ENCODE measurements around the gene ADPRHL1. TPM values are rescaled to one million over a fixed set of nuclear protein-coding genes. Genes with fewer than 3 reads are reported as not detected.

The ADPRHL1 gene
- total RNA-seq, 2 donors from 2014 or later: 1.6 to 2.9 TPM

- peaks cover 4% of the 10 kb centered on the region for H3K4me1 Mint-ChIP-seq
- TF ChIP-seq, protein P1, sequence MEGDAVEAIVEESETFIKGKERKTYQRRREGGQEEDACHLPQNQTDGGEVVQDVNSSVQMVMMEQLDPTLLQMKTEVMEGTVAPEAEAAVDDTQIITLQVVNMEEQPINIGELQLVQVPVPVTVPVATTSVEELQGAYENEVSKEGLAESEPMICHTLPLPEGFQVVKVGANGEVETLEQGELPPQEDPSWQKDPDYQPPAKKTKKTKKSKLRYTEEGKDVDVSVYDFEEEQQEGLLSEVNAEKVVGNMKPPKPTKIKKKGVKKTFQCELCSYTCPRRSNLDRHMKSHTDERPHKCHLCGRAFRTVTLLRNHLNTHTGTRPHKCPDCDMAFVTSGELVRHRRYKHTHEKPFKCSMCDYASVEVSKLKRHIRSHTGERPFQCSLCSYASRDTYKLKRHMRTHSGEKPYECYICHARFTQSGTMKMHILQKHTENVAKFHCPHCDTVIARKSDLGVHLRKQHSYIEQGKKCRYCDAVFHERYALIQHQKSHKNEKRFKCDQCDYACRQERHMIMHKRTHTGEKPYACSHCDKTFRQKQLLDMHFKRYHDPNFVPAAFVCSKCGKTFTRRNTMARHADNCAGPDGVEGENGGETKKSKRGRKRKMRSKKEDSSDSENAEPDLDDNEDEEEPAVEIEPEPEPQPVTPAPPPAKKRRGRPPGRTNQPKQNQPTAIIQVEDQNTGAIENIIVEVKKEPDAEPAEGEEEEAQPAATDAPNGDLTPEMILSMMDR (conservative IDR thresholded peaks at IDR 0.05): no peak
These were observed 2.9 kb upstream of the ADPRHL1 start for GRCh38 chr13:113456116-113456702.

GRCh38 chr13:113455384-113455783 lies 2.1 kb upstream of the ADPRHL1 start:
- H3K4me1 ChIP-seq (ENCODE audit: control insufficient read depth, insufficient read depth, low read length): no peaks in the 10 kb centered on the region
- Mint-ChIP-seq H3K36me3 (ENCODE audit: low read depth) (peaks cover 65% of the 10 kb centered on the region), H3K27ac (peak overlapping the region; percentile 70), H3K27me3 (ENCODE audit: insufficient read depth) (no peaks in the 10 kb centered on the region), H3K4me1 (peaks cover 4% of the 10 kb centered on the region), H3K9me3 (no peaks in the 10 kb centered on the region), H3K4me3 (no peak overlapping the region)
- H3K4me3 ChIP-seq (ENCODE audit: low read length): no peak overlapping the region
- no peaks in the 10 kb centered on the region for H3K9me3 ChIP-seq (ENCODE audit: control insufficient read depth, low read length)
- no peak for DNase-seq
- H3K27me3 ChIP-seq (ENCODE audit: control insufficient read depth, insufficient read depth, low read length, poor library complexity, severe bottlenecking): no peaks in the 10 kb centered on the region
- no peak overlapping the region for H3K9ac ChIP-seq (ENCODE audit: extremely low read depth, low read length, poor library complexity, severe bottlenecking)
- 96 to 97% methylated on average over 15 to 18 of the region's 18 CpGs for WGBS, 2 experiments (ENCODE audit: insufficient coverage in 1 of 2, insufficient read length in 1 of 2)
- peaks cover 60% of the 10 kb centered on the region for H3K36me3 ChIP-seq (ENCODE audit: control insufficient read depth, insufficient read depth, low read length)
- H3K27ac ChIP-seq (ENCODE audit: low read depth, low read length): no peak overlapping the region
- TF ChIP-seq, protein P1 (conservative IDR thresholded peaks at IDR 0.05): no peak

More at GRCh38 chr13:113456116-113456702, 2.9 kb upstream of the ADPRHL1 start:
- no peak for DNase-seq
- H3K27me3 Mint-ChIP-seq (ENCODE audit: insufficient read depth): no peaks in the 10 kb centered on the region
- H3K36me3 Mint-ChIP-seq (ENCODE audit: low read depth): peaks cover 72% of the 10 kb centered on the region
- H3K4me3 Mint-ChIP-seq: no peak overlapping the region
- Histone ChIP-seq H3K36me3 (ENCODE audit: control insufficient read depth, insufficient read depth, low read length) (peaks cover 68% of the 10 kb centered on the region), H3K4me1 (ENCODE audit: control insufficient read depth, insufficient read depth, low read length) (no peaks in the 10 kb centered on the region), H3K9ac (ENCODE audit: extremely low read depth, low read length, poor library complexity, severe bottlenecking) (no peak overlapping the region), H3K4me3 (ENCODE audit: low read length) (no peak overlapping the region), H3K9me3 (ENCODE audit: control insufficient read depth, low read length) (no peaks in the 10 kb centered on the region), H3K27me3 (ENCODE audit: control insufficient read depth, insufficient read depth, low read length, poor library complexity, severe bottlenecking) (no peaks in the 10 kb centered on the region), H3K27ac (ENCODE audit: low read depth, low read length) (no peak overlapping the region)
- 96 to 100% methylated on average over 13 to 16 of the region's 16 CpGs for WGBS, 2 experiments (ENCODE audit: insufficient coverage in 1 of 2, insufficient read length in 1 of 2)
- no peak overlapping the region for H3K27ac Mint-ChIP-seq
- H3K9me3 Mint-ChIP-seq: no peaks in the 10 kb centered on the region

DNA sequence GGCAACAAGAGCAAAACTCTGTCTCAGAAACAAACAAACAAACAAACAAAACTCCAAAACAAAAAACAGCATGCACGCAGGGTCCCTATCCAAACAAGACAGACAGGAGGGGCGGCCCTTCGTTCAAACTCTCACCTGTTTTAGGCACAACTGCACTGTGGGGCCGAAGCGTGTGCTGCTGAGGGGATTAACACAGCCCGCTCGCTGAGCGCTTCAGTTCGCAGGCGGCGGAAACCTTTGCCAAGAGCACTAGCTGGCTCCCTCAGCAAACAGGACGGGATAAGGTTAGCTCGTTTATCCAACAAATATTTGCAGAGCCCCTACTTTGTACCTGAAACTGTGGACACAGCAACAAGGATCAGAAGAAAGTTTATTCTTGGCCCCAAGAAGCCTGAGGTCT lies 1.6 kb upstream of the ADPRHL1 start:
- 94 to 95% methylated on average over 13 of the region's 13 CpGs for WGBS, 2 experiments (ENCODE audit: insufficient coverage in 1 of 2, insufficient read length in 1 of 2)
- Mint-ChIP-seq H3K36me3 (ENCODE audit: low read depth) (peaks cover 61% of the 10 kb centered on the region), H3K9me3 (no peaks in the 10 kb centered on the region), H3K4me1 (peaks cover 4% of the 10 kb centered on the region), H3K4me3 (no peak overlapping the region), H3K27me3 (ENCODE audit: insufficient read depth) (no peaks in the 10 kb centered on the region), H3K27ac (no peak overlapping the region)
- DNase-seq: no peak
- no peaks in the 10 kb centered on the region for H3K4me1 ChIP-seq (ENCODE audit: control insufficient read depth, insufficient read depth, low read length)
- H3K36me3 ChIP-seq (ENCODE audit: control insufficient read depth, insufficient read depth, low read length): peaks cover 55% of the 10 kb centered on the region
- TF ChIP-seq, protein P1 (conservative IDR thresholded peaks at IDR 0.05): no peak
- H3K9ac ChIP-seq (ENCODE audit: extremely low read depth, low read length, poor library complexity, severe bottlenecking): no peak overlapping the region
- no peaks in the 10 kb centered on the region for H3K27me3 ChIP-seq (ENCODE audit: control insufficient read depth, insufficient read depth, low read length, poor library complexity, severe bottlenecking)
- no peaks in the 10 kb centered on the region for H3K9me3 ChIP-seq (ENCODE audit: control insufficient read depth, low read length)
- H3K4me3 ChIP-seq (ENCODE audit: low read length): no peak overlapping the region
- no peak overlapping the region for H3K27ac ChIP-seq (ENCODE audit: low read depth, low read length)
